HG03460 (cell line): Measurements from ENCODE around the gene NEUROD2.

ENCODE experiments used
- ATAC-seq: cut with Tn5 transposase; IDR thresholded peaks from one replicate; pipeline ENCODE4 v1.9.1; 2021; ENCODE audit not compliant: unreplicated experiment

The NEUROD2 gene

GRCh38 chr17:39618956-39619785 lies 11.5 kb upstream of the NEUROD2 start:
- ATAC-seq = no peak

GRCh38 chr17:39618246-39618913 lies 10.7 kb upstream of the NEUROD2 start:
- ATAC-seq = no peak

- no peak for ATAC-seq
Measured at GRCh38 chr17:39617446-39618245, 9.9 kb upstream of the NEUROD2 start.

- ATAC-seq = no peak
Measured at GRCh38 chr17:39617100-39617445, 9.4 kb upstream of the NEUROD2 start.

GRCh38 chr17:39615434-39615833 lies 7.7 kb upstream of the NEUROD2 start:
- ATAC-seq = no peak

- ATAC-seq = no peak
Measured at GRCh38 chr17:39614545-39615157, 6.9 kb upstream of the NEUROD2 start.

GRCh38 chr17:39612935-39613464 lies 5.3 kb upstream of the NEUROD2 start:
- no peak for ATAC-seq

GRCh38 chr17:39612291-39612894 lies 4.7 kb upstream of the NEUROD2 start:
- no peak for ATAC-seq

- ATAC-seq = no peak
Measured at GRCh38 chr17:39611401-39612112, 3.8 kb upstream of the NEUROD2 start.

GRCh38 chr17:39609416-39610025 lies 1.8 kb upstream of the NEUROD2 start:
- ATAC-seq = no peak

GRCh38 chr17:39608142-39608981 lies 642 bp upstream of the NEUROD2 start:
- no peak for ATAC-seq

- ATAC-seq = no peak
Measured at GRCh38 chr17:39607057-39607850, 466 bp downstream of the NEUROD2 start.

GRCh38 chr17:39606434-39607056 lies 1.2 kb downstream of the NEUROD2 start:
- ATAC-seq = no peak

GRCh38 chr17:39605492-39606433 lies 2.0 kb downstream of the NEUROD2 start:
- no peak for ATAC-seq

- ATAC-seq = no peak
Measured at GRCh38 chr17:39604911-39605491, 2.7 kb downstream of the NEUROD2 start.
